Heart right ventricle (tissue), 16 donors: ENCODE data around the gene PLPP7. TPM values are rescaled to one million over a fixed set of nuclear protein-coding genes. Genes with fewer than 3 reads are reported as not detected.

Source experiments
- ATAC-seq, 8 donors: fragments of 200-7000 bp; cut with Tn5 transposase; one replicate each; pipeline ENCODE4 v1.9.1; 2020; ENCODE audit warnings: mild to moderate bottlenecking in 8 of 8, moderate library complexity in 8 of 8, moderate number of reproducible peaks in 1 of 8
- DNase-seq, 2 donors: peaks; one replicate each; pipeline ENCODE4 v3.0.0-alpha.2; 2020
- H3K27ac ChIP-seq, 10 donors: fragments of 200-600 bp; sonication (generic) in 2 of 10; one replicate each; pipeline versions ENCODE4 v1.5.0 to v1.8.0; 2020 to 2022; ENCODE audit warnings: mild to moderate bottlenecking in 3 of 10
- H3K27me3 ChIP-seq, 7 donors: fragments of 200-600 bp; one replicate each; pipeline ENCODE4 v1.8.0; 2021 to 2022; ENCODE audit warnings: mild to moderate bottlenecking in 2 of 7
- H3K36me3 ChIP-seq, 9 donors: fragments of 200-600 bp; sonication (generic) in 1 of 9; one replicate each; pipeline versions ENCODE4 v1.5.0 to v1.8.0; 2020 to 2022; ENCODE audit warnings: mild to moderate bottlenecking in 2 of 9
- H3K4me1 ChIP-seq, 9 donors: fragments of 200-600 bp; sonication (generic) in 1 of 9; one replicate each; pipeline versions ENCODE4 v1.5.0 to v1.8.0; 2020 to 2022; ENCODE audit warnings: mild to moderate bottlenecking in 4 of 9
- H3K4me3 ChIP-seq, 10 donors: fragments of 200-600 bp; sonication (generic) in 2 of 10; one replicate each; pipeline versions ENCODE4 v1.5.0 to v1.8.0; 2020 to 2022; ENCODE audit warnings: mild to moderate bottlenecking in 7 of 10, moderate library complexity in 2 of 10
- H3K9me3 ChIP-seq, 11 donors: fragments of 200-600 bp in 10 of 11; sonication (generic) in 2 of 11; one replicate each; pipeline versions ENCODE4 v1.5.0 to v1.8.0; 2013 to 2022; ENCODE audit warnings: mild to moderate bottlenecking in 2 of 11, control low read depth in 1 of 11, moderate library complexity in 1 of 11
- CTCF ChIP-seq, 9 donors: fragments of 200-600 bp; sonication (generic) in 2 of 9; IDR thresholded peaks; one replicate each; pipeline versions ENCODE4 v1.5.0 to v1.8.0; 2021 to 2022; ENCODE audit warnings: antibody characterized with exemption in 9 of 9, mild to moderate bottlenecking in 5 of 9, moderate library complexity in 1 of 9
- WGBS, 2 donors: extraction: QIAGEN DNeasy Blood & Tissue Kit; methylation state at CpG; one replicate each; pipeline ENCODE4 v1.1.7; 2013; ENCODE audit warnings: inconsistent platforms in 1 of 2; 5-methylcytosine and 5-hydroxymethylcytosine counted together
- intact Hi-C, 10 donors: fragments of 100-400 bp; cut with DNase I; formaldehyde crosslinking; loops; one replicate each; pipeline versions ENCODE4 v1.11.1 to v1.14.2; 2022
- polyA plus RNA-seq, 2 donors: library from polyadenylated mRNA; stranded (reverse); fragments of 200-250 nt; gene quantifications; one replicate each; pipeline ENCODE4 v1.2.3, GENCODE V29; 2013
- total RNA-seq, 10 donors: library from RNA; stranded (reverse); fragmentation: NEBNext Ultra II Directional in 3 of 10; extraction: Animal tissue kit (Norgen Biotek cat#: 25700) in 3 of 10; gene quantifications; one replicate each; pipeline versions ENCODE4 v1.2.1 to v1.2.4, GENCODE V29; 2021 to 2023
- donor health status: Arrhythmogenic right ventricular cardiomyopathy.
- donor health status: ischemic (EF 13 %, LVEDD 7.1; RV severe dilation, severe dysfunction).
- donor health status: healthy with polysubstance abuse.
- donor health status: DM: no; HTN: yes; CAD: no.
- donor health status: DM: no; HTN: no; CAD: no.
- donor health status: ischemic (EF 25% LVEDD 6.9; RV normal size, moderate dysfunction).
- donor health status: ischemic (EF 25% LVEDD 5.7; RV mildly dilated, moderate dysfunction).
- donor health status: healthy.
- donor health status: DM: yes; HTN: yes; CAD: no.
- donor health status: Ischemic cardiomyopathy.
- donor health status: ischemic (EF 35%, LVEDD 5.7; RV mildly dilated, moderate dysfunction).
- donor health status: nonischemic (EF 11% LVEDD 7.7; RV severe dilation, severe dysfunction).
- donor health status: DM: yes; HTN: yes; CAD: no.
- donor health status: PGD.
- donor health status: ischemic (EF 29% LVEDD 5.4; RV normal size, mild dysfunction).
- donor health status: nonischemic (EF 23%, LVEDD 6.1; RV moderate dilation, normal function).

Gene PLPP7
- total and polyA plus RNA-seq, 12 donors: 42.6 to 140 (median 102) TPM

GRCh38 chr9:131358556-131358955 is 69.0 kb downstream of the PLPP7 start:
- TF ChIP-seq CTCF (IDR thresholded peaks at IDR 0.05): no peak
- H3K36me3 ChIP-seq: no peaks in the 10 kb centered on the region
- no peak for ATAC-seq
- DNase-seq: no peak
- intact Hi-C loops: loop anchor here in 1 of 10 donors (10.0 kb wide), 2 partner anchors 116 to 386 kb away; partner anchors contain the start of gene RAPGEF1
- 84 to 86% methylated on average over 10 of the region's 10 CpGs for WGBS, 2 donors
- no peaks in the 10 kb centered on the region for H3K27me3 ChIP-seq
- H3K4me1 ChIP-seq: peaks cover 0 to 30% (median 5%) of the 10 kb centered on the region in 9 donors
- no peak overlapping the region for H3K4me3 ChIP-seq
- no peak overlapping the region for H3K27ac ChIP-seq
- H3K9me3 ChIP-seq: no peaks in the 10 kb centered on the region

Other genes with a start within 250 kb of the PLPP7 start
- gene AIF1L, start 193.2 kb upstream of the PLPP7 start, total RNA-seq: 10 to 100 TPM in 8 of 10 donors, 1 to 10 TPM in 2; 9.6 to 93.2 (median 14.8) TPM
- gene AIF1L, start 193.2 kb upstream of the PLPP7 start, polyA plus RNA-seq: 10 to 100 TPM; 15.3 to 25.2 TPM
- gene NUP214, start 164.1 kb upstream of the PLPP7 start, total RNA-seq: 10 to 100 TPM; 17.8 to 27.1 (median 23.6) TPM
- 10 to 100 TPM; 13.8 to 21.5 TPM for gene NUP214, start 164.1 kb upstream of the PLPP7 start, polyA plus RNA-seq
- gene FAM78A, start 13.2 kb upstream of the PLPP7 start, total RNA-seq: 10 to 100 TPM; 21.0 to 53.1 (median 32.3) TPM
- 10 to 100 TPM in 1 of 2 donors, 1 to 10 TPM in 1; 7.0 to 27.3 TPM for gene FAM78A, start 13.2 kb upstream of the PLPP7 start, polyA plus RNA-seq
- gene PRRC2B, start 104.4 kb downstream of the PLPP7 start, total RNA-seq: 100 to 1,000 TPM; 107 to 153 (median 132) TPM
- gene PRRC2B, start 104.4 kb downstream of the PLPP7 start, polyA plus RNA-seq: 10 to 100 TPM; 26.4 to 77.1 TPM
- gene POMT1, start 213.2 kb downstream of the PLPP7 start, total RNA-seq: 10 to 100 TPM; 17.0 to 27.6 (median 21.2) TPM
- gene POMT1, start 213.2 kb downstream of the PLPP7 start, polyA plus RNA-seq: 10 to 100 TPM; 20.6 to 34.1 TPM
- gene UCK1, start 241.5 kb downstream of the PLPP7 start, total RNA-seq: 10 to 100 TPM; 16.6 to 29.5 (median 22.5) TPM
- gene UCK1, start 241.5 kb downstream of the PLPP7 start, polyA plus RNA-seq: 10 to 100 TPM; 27.7 to 32.7 TPM